Gastroesophageal sphincter (tissue), 3 donors: ENCODE results near the gene OR10G2.

Source experiments
- CTCF ChIP-seq, 4 experiments: fragments of 200-600 bp in 2 of 4; fragments of 450-650 bp in 2 of 4; sonication (generic) in 1 of 4; IDR thresholded peaks; one replicate each; pipeline ENCODE4 v1.5.1; 2017 to 2019; ENCODE audit warnings: antibody characterized with exemption in 4 of 4, mild to moderate bottlenecking in 2 of 4, moderate library complexity in 2 of 4
- POLR2A ChIP-seq, 2 donors: fragments of 450-650 bp; IDR thresholded peaks; one replicate each; pipeline ENCODE4 v1.6.1; 2017; ENCODE audit warnings: antibody characterized with exemption in 2 of 2, mild to moderate bottlenecking in 2 of 2, moderate library complexity in 1 of 2

GRCh38 chr14:21631084-21631483 lies 3.7 kb downstream of the OR10G2 start:
- TF ChIP-seq CTCF (IDR thresholded peaks at IDR 0.05): no peak
- no peak for TF ChIP-seq POLR2A (IDR thresholded peaks at IDR 0.05)
